ENCODE results near the gene SPATA45. TPM values are rescaled to one million over a fixed set of nuclear protein-coding genes. Genes with fewer than 3 reads are reported as not detected.
"Not testable (repeated sequence)": the region's sequence is repeated elsewhere in the genome, so short reads cannot be mapped to it uniquely, and the experiment has no call there.

The SPATA45 gene
- total RNA-seq, 2 donors from 2014 or later = not detected

DNA sequence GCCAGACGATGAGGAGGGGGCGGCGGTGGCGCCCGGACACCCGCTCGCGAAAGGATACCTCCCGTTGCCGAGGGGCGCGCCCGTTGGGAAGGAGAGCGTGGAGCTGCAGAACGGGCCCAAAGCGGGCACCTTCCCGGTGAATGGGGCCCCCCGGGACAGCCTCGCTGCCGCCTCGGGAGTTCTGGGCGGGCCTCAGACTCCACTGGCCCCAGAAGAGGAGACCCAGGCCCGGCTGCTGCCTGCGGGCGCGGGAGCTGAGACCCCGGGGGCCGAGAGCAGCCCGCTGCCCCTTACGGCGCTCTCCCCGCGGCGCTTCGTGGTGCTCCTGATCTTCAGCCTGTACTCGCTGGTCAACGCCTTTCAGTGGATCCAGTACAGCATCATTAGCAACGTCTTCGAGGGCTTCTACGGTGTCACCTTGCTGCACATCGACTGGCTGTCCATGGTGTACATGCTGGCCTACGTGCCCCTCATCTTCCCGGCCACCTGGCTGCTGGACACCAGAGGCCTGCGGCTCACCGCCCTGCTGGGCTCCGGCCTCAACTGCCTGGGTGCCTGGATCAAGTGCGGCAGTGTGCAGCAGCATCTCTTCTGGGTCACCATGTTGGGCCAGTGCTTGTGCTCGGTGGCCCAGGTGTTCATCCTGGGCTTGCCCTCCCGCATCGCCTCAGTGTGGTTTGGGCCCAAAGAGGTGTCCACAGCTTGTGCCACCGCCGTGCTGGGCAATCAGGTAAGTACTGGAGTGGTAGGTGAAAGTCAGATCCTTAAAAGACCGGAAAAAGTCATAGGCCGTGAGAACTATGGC is 11.2 kb upstream of the SPATA45 start:
- H3K9me3 Mint-ChIP-seq = no peaks in the 10 kb centered on the region
- DNase-seq (peak; percentile 19 to 33), ATAC-seq (replicated peaks in 1 of 2) (peak; percentile 25)
- peak overlapping the region; percentile 54 for H3K27ac Mint-ChIP-seq
- peaks cover 0 to 6% of the 10 kb centered on the region in 2 donors for H3K36me3 Mint-ChIP-seq (ENCODE audit: insufficient read depth in 2 of 2)
- no peak overlapping the region for H3K4me3 Mint-ChIP-seq
- H3K4me1 Mint-ChIP-seq (ENCODE audit: low read depth) = peaks cover 36% of the 10 kb centered on the region
- no peaks in the 10 kb centered on the region for H3K27me3 Mint-ChIP-seq (ENCODE audit: low read depth)

DNA sequence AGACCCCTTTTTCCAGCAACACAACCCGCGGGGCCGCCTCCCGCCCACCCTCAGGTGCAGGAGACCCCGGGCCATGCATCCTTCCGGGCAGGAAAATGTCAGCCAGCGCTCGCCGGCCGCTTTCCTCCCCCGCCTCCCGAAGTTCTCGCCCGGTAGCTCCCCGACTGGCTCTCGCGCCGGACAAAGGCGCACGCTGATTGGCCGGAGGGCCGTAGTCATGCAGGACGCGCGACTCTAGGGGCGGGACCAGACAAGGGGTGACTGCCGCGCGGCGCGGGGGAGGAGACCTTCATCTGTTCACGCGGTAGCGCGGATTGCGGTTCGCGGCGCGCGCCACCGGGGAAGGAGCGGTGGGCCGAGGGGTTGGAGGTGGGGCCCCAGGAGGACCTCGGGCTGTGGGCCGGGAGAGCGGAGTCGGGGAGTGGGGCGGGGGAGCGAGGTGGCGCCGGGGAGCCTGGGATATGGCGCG is 10.6 kb upstream of the SPATA45 start, which contains the start of gene FLVCR1:
FLVCR1 (plus strand) TSS at position 284 of the 469 bp plus-strand sequence; CDS start at position 462, 178 bp downstream.
- H3K27ac Mint-ChIP-seq = peak within 1 kb of the TSS; percentile 54
- peaks cover 33% of the 10 kb centered on the region for H3K4me1 Mint-ChIP-seq (ENCODE audit: low read depth)
- ATAC-seq (replicated peaks in 1 of 2) (peak; percentile 99), DNase-seq (peak; percentile 96 to 98)
- peaks cover 0 to 6% of the 10 kb centered on the region in 2 donors for H3K36me3 Mint-ChIP-seq (ENCODE audit: insufficient read depth in 2 of 2)
- H3K27me3 Mint-ChIP-seq (ENCODE audit: low read depth) = no peaks in the 10 kb centered on the region
- H3K4me3 Mint-ChIP-seq = peak within 1 kb of the TSS in 1 of 2 donors; percentile 62
- H3K9me3 Mint-ChIP-seq = no peaks in the 10 kb centered on the region

DNA sequence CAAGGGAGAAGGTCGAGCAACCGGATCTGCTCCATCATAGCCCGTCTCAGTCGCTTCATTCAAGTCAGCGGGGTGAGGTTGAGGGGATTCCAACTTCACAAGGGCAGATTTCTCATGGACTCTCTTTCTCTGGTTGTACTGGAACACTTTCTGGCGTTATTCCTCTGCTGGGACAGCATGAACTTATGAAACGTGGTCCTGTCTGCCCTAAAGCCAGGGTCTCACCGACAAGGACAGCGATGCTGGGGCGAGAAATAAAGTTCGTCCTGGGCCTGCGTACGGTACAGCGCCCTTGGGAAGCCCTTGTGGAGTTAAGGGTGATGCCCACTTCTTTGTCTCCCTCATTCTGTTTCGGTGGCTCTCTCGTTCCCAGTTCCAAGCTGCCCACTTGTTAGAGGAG is 9.3 kb upstream of the SPATA45 start:
- Mint-ChIP-seq H3K36me3 (ENCODE audit: insufficient read depth in 2 of 2) (peaks cover 0 to 9% of the 10 kb centered on the region in 2 donors), H3K4me1 (ENCODE audit: low read depth) (peaks cover 30% of the 10 kb centered on the region), H3K9me3 (no peaks in the 10 kb centered on the region), H3K27me3 (ENCODE audit: low read depth) (no peaks in the 10 kb centered on the region), H3K27ac (no peak overlapping the region), H3K4me3 (peak overlapping the region in 1 of 2 donors; percentile 62)
- no peak for ATAC-seq (replicated peaks in 1 of 2)
- DNase-seq = no peak

DNA sequence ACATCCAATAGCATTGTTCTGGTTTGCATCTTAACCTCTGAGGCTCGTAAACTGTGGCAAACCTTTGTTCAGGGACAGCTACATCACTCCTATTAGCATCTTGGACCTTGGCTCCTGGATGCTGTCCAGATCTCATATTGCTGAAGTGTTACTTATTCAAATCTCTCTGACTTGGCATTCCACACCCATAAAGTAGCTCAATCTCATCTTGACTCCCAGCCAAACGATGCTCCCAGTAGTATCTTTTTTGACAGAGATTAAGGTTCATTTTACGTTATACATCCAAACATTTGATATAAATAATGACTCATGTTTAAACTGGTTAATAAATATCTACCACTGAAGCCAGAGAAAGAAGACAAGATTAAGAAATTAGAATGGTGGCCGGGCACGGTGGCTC is 6.2 kb upstream of the SPATA45 start:
- no peak overlapping the region for H3K27ac Mint-ChIP-seq
- H3K4me1 Mint-ChIP-seq (ENCODE audit: low read depth) = peaks cover 22% of the 10 kb centered on the region
- no peak overlapping the region for H3K4me3 Mint-ChIP-seq
- H3K9me3 Mint-ChIP-seq = peaks cover 0 to 1% of the 10 kb centered on the region in 2 donors
- peaks cover 0 to 9% of the 10 kb centered on the region in 2 donors for H3K36me3 Mint-ChIP-seq (ENCODE audit: insufficient read depth in 2 of 2)
- ATAC-seq (replicated peaks in 1 of 2) (no peak), DNase-seq (no peak)
- H3K27me3 Mint-ChIP-seq (ENCODE audit: low read depth) = no peaks in the 10 kb centered on the region

DNA sequence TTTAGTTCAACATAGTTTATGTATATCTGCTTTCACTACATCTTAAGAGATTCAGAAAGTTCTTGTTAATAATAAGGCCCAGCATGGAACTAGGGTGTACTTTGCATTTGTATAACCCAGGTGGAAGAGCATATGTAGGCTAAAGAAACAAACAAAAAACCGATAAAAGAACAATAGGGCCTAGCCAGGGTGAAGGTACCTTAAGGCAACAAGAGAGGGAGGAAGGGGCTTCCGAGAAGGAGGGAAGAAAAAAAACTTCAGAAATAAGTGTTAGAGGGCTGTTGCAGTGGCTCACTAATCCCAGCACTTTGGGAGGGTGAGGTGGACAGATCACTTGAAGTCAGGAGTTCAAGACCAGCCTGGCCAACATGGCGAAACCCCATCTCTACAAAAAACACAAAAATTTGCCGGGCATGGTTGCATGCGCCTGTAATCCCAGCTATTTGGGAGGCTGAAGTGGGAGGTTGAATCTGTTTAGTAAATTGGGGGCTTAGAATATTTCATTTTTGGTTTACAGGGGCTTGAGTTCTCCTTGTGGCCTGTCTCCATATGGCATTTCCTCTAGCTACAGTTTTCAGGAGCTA is 4.7 kb upstream of the SPATA45 start:
- Mint-ChIP-seq H3K9me3 (peaks cover 0 to 1% of the 10 kb centered on the region in 2 donors), H3K4me1 (ENCODE audit: low read depth) (peaks cover 19% of the 10 kb centered on the region), H3K27ac (no peak overlapping the region), H3K27me3 (ENCODE audit: low read depth) (no peaks in the 10 kb centered on the region), H3K36me3 (ENCODE audit: insufficient read depth in 2 of 2) (peaks cover 0 to 9% of the 10 kb centered on the region in 2 donors), H3K4me3 (no peak overlapping the region)
- DNase-seq (no peak), ATAC-seq (replicated peaks in 1 of 2) (no peak)

DNA sequence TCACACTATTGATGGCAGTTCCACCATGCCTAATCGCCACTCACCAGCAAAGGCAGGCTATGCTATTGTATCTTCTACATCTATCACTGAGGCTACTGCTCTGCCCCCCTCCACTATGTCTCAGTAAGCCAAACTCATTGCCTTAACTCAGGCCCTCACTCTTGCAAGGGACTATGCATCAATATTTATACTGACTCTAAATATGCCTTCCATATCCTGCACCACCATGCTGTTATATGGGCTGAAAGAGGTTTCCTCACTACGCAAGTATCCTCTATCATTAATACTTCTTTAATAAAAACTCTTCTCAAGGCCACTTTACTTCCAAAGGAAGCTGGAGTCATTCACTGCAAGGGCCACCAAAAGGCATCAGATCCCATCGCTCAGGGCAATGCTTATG is 2.9 kb downstream of the SPATA45 start:
- not testable (repeated sequence) for ATAC-seq (replicated peaks in 1 of 2); H3K4me3 Mint-ChIP-seq; H3K4me1 Mint-ChIP-seq (ENCODE audit: low read depth); H3K27ac Mint-ChIP-seq; H3K27me3 Mint-ChIP-seq (ENCODE audit: low read depth); DNase-seq; H3K9me3 Mint-ChIP-seq; H3K36me3 Mint-ChIP-seq (ENCODE audit: insufficient read depth in 2 of 2)

DNA sequence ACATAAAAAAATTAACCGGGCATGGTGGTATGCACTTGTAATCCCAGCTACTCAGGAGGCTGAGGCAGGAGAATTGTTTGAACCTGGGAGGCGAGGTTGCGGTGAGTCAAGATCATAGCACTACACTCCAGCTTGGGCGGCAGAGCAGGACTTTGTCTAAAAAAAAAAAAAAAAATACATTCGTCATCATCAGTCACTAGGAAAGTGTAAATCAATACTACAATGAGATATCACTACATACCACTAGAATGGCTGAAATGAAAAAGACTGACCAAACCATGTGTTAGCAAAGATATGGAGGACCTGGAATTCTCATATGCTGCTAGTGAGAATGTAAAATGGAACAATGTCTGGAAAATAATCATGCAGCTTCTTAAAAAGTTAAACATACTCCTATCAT is 9.3 kb downstream of the SPATA45 start:
- no peaks in the 10 kb centered on the region for H3K9me3 Mint-ChIP-seq
- H3K27ac Mint-ChIP-seq = no peak overlapping the region
- ATAC-seq (replicated peaks in 1 of 2) (no peak), DNase-seq (no peak)
- H3K4me1 Mint-ChIP-seq (ENCODE audit: low read depth) = peaks cover 4% of the 10 kb centered on the region
- no peaks in the 10 kb centered on the region for H3K27me3 Mint-ChIP-seq (ENCODE audit: low read depth)
- H3K4me3 Mint-ChIP-seq = no peak overlapping the region
- H3K36me3 Mint-ChIP-seq (ENCODE audit: insufficient read depth in 2 of 2) = no peaks in the 10 kb centered on the region

DNA sequence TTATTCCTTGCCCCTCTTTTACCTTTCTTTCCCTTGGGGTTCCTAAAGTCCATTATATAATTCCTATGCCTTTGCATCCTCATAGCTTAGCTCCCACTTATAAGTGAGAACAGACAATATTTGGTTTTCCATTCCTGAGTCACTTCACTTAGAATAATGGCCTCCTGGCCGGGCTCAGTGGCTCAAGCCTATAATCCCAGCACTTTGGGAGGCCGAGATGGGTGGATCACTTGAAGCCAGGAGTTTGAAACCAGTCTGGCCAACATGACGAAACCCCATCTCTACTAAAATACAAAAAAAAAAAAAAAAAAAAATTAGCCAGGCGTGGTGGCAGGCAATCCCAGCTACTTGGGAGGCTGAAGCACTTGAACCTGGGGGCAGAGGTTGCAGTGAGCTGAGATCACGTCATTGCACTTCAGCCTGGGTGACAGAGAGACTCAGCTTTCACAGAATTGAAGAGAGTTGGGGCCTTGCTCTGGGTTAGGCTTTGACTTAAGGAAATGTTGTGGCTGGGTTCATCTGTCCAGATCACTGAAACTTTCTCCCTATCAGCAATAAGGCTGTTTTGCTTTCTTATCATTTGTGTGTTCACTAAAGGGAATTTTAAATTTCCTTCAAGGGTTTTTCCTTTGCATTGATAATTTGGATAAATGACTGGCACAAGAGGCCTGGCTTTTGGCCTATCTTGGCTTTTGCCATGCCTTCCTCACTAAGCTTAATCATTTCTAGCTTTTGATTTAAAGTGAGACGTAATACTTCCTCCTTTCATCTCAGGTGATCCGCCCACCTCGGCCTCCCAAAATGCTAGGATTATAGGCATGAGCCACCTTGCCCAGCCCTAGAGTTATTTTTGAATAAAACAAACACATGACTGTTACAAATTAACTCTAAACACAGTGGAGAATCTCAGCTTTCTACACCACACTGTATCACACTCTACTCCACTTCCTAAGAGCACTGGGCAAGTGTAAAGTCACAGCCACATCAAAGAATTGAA is 13.9 kb downstream of the SPATA45 start:
- not testable (repeated sequence) for H3K4me1 Mint-ChIP-seq (ENCODE audit: low read depth); H3K36me3 Mint-ChIP-seq (ENCODE audit: insufficient read depth in 2 of 2); H3K27me3 Mint-ChIP-seq (ENCODE audit: low read depth); H3K4me3 Mint-ChIP-seq; H3K9me3 Mint-ChIP-seq; DNase-seq; H3K27ac Mint-ChIP-seq
- peak in 1 of 2 donors; percentile 36 for ATAC-seq (replicated peaks in 1 of 2)

DNA sequence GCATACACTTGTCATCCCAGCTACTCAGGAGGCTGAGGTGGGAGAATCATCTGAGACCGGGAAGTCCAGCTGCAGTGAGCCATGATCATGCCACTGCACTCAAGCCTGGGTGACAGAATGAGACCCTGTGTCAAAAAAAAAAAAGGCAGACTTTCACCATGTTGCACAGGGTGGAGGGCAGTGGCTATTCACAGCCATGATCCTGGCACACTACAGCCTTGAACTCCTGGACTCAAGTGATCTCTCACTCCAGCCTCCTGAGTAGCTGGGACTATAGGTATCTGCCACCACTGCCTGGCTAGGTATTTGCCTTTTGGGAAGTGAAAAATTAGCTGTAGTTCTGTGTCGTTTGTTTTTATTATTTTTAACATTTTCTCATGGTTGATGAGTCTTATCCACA is 19.1 kb downstream of the SPATA45 start:
- Mint-ChIP-seq H3K36me3 (ENCODE audit: insufficient read depth in 2 of 2) (peaks cover 16 to 22% of the 10 kb centered on the region in 2 donors), H3K27me3 (ENCODE audit: low read depth) (peaks cover 19% of the 10 kb centered on the region), H3K27ac (no peak overlapping the region), H3K4me3 (no peak overlapping the region), H3K4me1 (ENCODE audit: low read depth) (no peaks in the 10 kb centered on the region), H3K9me3 (peaks cover 14% of the 10 kb centered on the region in 2 donors)
- ATAC-seq (replicated peaks in 1 of 2) (no peak), DNase-seq (no peak)

DNA sequence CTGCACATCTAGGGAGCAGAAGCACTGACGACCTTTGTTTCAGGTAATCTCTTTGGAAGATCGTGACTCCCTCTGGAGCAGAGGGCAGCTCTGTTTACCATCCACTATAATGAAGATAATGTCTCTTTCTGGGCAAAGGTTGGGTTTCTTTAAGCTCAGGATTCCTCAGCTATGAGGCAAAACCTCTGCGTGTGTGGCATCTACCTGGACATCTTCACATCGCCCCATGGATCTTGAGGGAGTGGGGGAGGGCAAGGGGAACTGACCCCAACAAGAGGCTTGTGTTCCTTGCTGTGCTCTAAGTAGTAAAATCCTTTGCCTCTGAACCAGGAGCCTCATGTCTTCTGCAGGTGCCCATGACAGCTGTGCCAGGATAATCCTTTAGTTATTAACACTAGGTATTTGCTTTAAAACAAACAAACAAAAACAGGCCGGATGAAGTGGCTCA is 19.6 kb downstream of the SPATA45 start:
- peaks cover 16 to 22% of the 10 kb centered on the region in 2 donors for H3K36me3 Mint-ChIP-seq (ENCODE audit: insufficient read depth in 2 of 2)
- H3K9me3 Mint-ChIP-seq = peaks cover 14% of the 10 kb centered on the region in 2 donors
- H3K4me1 Mint-ChIP-seq (ENCODE audit: low read depth) = no peaks in the 10 kb centered on the region
- H3K27ac Mint-ChIP-seq = no peak overlapping the region
- DNase-seq (no peak), ATAC-seq (replicated peaks in 1 of 2) (no peak)
- peaks cover 19% of the 10 kb centered on the region for H3K27me3 Mint-ChIP-seq (ENCODE audit: low read depth)
- no peak overlapping the region for H3K4me3 Mint-ChIP-seq

DNA sequence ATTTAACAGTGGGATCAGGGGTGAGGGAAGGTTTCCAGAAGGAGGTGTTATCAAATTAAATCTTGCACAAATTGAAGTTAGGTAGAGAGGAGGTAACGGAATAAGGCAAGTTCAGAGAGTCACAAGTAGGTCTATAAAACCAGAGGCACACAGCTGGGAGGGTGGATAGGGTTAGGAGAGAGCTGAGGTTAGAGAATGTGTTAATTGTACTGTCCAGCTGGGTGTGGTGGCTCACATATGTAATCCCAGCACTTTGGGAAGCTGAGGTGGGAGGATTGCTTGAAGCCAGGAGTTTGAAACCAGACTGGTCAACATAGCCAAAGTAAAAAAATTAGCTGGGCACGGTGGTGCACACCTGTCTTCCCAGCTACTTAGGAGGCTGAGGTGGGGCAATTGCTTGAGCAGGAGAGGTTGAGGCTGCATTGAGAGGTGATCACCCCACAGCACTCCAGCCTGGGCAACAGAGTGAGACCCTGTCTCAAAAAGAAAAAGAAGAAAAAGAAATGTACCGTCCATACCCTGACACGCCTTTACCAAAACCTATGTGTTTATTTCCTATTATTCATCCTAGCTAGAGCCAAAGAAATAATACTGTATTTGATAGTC is 20.2 kb downstream of the SPATA45 start:
- Mint-ChIP-seq H3K36me3 (ENCODE audit: insufficient read depth in 2 of 2) (peaks cover 16 to 22% of the 10 kb centered on the region in 2 donors), H3K4me1 (ENCODE audit: low read depth) (no peaks in the 10 kb centered on the region), H3K4me3 (no peak overlapping the region), H3K27me3 (ENCODE audit: low read depth) (peaks cover 19% of the 10 kb centered on the region), H3K9me3 (peaks cover 14% of the 10 kb centered on the region in 2 donors), H3K27ac (no peak overlapping the region)
- no peak for DNase-seq
- ATAC-seq (replicated peaks in 1 of 2) = no peak

DNA sequence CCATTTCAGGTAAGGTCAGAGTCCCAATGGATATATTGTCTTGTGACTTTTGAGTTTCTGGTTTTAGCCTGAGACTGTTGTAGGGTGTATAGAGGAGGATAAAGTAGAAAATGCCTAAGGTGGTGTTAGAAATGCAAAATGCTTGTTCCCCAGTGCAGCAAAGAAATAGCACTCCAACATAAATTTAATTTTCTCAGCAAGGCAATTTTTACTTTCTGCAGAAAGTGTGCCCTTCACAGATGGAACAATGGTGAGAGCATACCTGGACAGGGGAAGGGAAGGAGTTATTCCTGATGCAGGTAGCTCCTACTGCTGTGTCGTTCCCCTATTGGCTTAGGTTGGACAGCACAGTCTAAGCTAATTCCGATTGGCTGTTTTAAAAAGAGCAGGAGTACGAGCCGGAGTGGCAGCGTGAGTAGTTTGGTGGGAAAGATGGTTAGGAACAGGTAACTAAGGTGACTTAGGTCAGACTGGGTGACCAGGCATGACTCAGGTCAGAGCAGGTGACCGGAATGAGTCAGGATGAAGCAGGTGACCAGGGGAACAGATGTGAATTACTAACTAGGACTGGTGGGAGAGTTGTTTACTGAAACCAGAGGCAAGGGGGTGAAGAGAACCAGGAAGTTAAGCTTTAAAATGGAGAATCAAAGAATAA is 21.5 kb downstream of the SPATA45 start:
- Mint-ChIP-seq H3K9me3 (peaks cover 14% of the 10 kb centered on the region in 2 donors), H3K27ac (no peak overlapping the region), H3K27me3 (ENCODE audit: low read depth) (peaks cover 10% of the 10 kb centered on the region), H3K36me3 (ENCODE audit: insufficient read depth in 2 of 2) (peaks cover 16 to 22% of the 10 kb centered on the region in 2 donors), H3K4me3 (no peak overlapping the region), H3K4me1 (ENCODE audit: low read depth) (no peaks in the 10 kb centered on the region)
- DNase-seq (no peak), ATAC-seq (replicated peaks in 1 of 2) (no peak)

Measured in activated T-cell treated with anti-CD3 and anti-CD28 coated beads, Interleukin-2, amount 50 U/mL, for 72 hours (primary cell).